ENCODE data around the gene TNXB.

DNA sequence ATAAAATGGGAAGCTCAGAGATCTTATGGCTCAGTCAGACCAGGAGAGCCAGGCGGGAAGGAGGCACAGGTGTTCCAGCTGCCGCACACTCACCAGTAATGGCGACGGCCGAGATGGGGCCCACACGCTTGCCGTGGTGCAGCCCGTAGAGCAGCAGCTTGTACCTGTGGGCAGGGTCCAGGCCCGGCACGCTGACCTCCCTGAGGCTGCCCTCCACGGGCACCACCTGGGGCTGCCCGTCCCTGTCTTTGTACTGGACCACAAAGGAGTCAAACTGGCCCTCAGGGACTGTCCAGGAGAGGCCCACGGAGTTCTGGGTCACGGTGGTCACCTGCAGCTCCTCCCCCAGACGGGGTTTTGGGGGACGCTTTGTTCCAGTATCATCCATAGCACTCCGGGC lies 39.7 kb downstream of the TNXB start:
- TF ChIP-seq, protein P1, sequence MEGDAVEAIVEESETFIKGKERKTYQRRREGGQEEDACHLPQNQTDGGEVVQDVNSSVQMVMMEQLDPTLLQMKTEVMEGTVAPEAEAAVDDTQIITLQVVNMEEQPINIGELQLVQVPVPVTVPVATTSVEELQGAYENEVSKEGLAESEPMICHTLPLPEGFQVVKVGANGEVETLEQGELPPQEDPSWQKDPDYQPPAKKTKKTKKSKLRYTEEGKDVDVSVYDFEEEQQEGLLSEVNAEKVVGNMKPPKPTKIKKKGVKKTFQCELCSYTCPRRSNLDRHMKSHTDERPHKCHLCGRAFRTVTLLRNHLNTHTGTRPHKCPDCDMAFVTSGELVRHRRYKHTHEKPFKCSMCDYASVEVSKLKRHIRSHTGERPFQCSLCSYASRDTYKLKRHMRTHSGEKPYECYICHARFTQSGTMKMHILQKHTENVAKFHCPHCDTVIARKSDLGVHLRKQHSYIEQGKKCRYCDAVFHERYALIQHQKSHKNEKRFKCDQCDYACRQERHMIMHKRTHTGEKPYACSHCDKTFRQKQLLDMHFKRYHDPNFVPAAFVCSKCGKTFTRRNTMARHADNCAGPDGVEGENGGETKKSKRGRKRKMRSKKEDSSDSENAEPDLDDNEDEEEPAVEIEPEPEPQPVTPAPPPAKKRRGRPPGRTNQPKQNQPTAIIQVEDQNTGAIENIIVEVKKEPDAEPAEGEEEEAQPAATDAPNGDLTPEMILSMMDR (IDR thresholded peaks at IDR 0.05) = no peak
- TF ChIP-seq POLR2A (IDR thresholded peaks at IDR 0.05) = no peak
